NCI-H1105 (cell line): ENCODE measurements around the gene PPDPF.

Experiments
- DNase-seq: peaks from one replicate; lab custom pipeline; 2025; lab: John Stamatoyannopoulos, UW

Gene PPDPF

DNA sequence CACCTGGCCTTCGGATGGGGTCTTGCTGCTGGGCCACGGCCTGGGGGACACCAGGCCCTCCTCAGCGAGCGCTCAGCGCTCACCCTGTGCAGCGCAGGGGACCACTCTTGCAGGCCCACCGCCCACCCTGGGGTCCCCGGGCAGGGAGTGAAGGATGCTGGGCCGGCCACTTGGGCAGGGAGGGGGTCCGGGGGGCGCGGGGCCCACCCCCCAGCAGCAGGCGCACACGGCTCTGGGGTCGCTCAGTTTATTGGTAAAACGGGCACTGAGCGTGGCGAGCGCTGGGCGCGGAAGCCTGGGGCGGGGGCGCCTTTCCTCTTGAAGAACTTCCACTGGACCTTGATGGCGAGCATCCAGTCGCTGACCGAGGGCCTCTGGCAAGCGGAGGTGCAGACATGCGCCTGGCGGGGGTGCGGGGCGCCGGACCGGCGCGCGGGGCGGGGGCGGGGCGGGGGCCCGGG, 32.8 kb upstream of the PPDPF start:
- no peak for DNase-seq

DNA sequence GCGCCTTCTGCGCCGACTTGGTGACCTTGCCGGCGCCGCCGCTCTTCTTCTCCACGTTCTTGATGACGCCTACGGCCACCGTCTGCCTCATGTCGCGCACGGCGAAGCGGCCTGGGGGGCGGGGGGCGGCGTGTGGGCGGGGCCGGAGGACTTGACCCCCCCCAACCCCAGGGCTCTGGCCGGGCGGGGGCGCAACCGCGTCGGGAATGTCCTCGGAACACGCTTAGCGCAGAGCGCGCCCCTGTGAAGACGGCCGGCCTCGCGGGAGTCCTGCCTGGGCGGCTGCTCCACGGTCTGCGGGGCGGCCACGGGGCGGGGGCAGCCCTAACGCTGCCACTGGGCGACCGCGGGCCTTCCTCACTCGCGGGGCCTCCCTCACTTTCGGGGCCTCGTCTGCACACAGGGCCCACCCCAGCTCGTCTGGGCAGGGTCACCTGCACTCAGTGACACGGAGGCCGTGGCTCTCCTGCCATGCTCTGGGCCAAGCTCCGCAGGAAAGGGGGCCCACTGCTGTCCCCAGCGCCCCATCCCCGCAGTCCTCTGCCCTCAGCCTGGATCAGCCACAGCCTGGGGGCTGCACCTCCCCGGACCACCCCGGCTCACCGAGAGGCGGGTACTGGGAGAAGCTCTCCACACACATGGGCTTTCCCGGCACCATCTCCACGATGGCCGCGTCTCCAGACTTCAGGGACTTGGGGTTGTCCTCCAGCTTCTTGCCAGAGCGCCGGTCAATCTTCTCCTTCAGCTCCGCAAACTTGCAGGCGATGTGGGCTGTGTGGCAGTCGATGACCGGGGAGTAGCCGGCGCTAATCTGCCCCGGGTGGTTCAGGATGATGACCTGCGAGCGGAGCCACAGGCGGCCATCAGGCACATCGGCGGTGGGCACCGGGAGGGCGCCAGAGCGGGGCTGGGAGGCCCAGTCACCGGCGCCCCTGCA, 32.0 kb upstream of the PPDPF start:
- no peak for DNase-seq

- DNase-seq, result no peak
These were observed 30.1 kb upstream of the PPDPF start for GRCh38 chr20:63490416-63490815.

GRCh38 chr20:63491078-63491477, 29.5 kb upstream of the PPDPF start:
- no peak for DNase-seq

GRCh38 chr20:63491635-63492230, 28.8 kb upstream of the PPDPF start:
- DNase-seq, result no peak

- no peak for DNase-seq
These were observed 28.0 kb upstream of the PPDPF start for GRCh38 chr20:63492518-63492917.

DNA sequence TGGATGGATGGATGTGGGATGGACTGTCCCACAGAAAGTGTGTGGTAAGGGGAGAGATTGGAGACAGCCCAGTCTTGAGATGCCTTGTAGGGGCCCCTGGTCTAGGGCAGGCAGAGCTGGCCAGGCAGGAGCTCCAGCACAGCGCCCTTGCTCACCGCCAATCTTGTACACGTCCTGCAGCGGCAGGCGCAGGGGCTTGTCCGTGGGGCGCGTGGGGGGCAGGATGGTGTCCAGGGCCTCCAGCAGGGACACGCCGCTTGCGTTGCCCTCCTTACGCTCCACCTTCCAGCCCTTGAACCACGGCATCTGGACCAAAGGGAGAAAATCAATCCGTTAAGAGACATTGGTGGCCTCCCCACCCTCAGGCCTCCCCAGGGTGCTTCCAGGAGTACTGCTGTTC, 27.6 kb upstream of the PPDPF start:
- DNase-seq, result no peak

- no peak for DNase-seq
These were observed 27.0 kb upstream of the PPDPF start for GRCh38 chr20:63493563-63494020.

DNA sequence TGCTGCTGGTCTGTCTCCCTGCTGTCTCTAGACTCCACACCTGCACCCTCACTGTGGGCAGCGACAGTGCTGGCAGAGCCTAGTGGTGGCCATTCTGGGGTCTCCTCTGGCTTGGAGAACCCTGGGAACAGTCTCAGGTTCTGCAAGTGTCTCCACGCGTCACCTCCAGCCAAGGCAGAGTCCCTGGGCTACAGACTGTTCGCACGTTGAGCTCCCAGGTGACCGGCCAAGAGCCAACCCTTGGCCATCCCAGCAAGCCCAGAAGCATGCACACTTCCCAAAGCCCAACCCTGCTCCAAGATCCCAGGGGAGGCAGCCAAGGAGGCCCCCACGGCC, 26.5 kb upstream of the PPDPF start:
- DNase-seq, result no peak

GRCh38 chr20:63494420-63495166, 26.0 kb upstream of the PPDPF start:
- DNase-seq, result no peak

DNA sequence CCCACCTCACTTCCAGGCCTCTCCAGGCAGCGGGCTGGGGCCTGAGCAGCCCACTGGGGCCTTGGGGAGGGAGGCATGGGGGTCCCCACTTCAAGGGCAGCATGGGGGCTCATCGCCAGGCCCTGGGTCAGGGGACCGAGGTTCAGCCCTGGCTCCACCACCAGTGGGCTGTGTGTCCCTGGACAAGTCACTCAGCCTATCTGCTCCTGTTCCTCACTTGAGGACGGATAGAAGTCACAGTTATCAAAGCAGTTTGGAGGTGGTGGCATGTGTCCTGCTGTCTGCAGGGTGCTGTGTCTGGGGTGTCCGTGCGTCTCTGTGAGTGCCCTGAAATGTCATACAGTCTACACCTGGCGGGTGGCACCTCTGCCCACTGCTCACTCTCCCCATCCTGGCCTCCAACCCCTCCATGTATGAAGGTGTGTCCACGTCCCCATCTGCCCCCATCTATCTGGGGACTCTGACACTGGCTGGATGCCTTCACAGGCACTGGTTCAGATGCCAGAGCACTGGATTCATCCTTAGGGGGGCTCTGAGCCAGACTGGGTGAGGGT, 25.3 kb upstream of the PPDPF start:
- no peak for DNase-seq

GRCh38 chr20:63495741-63496595, 24.6 kb upstream of the PPDPF start:
- DNase-seq, result peak; percentile 34

GRCh38 chr20:63496596-63497120, 23.9 kb upstream of the PPDPF start:
- no peak for DNase-seq

- no peak for DNase-seq
These were observed 23.2 kb upstream of the PPDPF start for GRCh38 chr20:63497138-63497945.

DNA sequence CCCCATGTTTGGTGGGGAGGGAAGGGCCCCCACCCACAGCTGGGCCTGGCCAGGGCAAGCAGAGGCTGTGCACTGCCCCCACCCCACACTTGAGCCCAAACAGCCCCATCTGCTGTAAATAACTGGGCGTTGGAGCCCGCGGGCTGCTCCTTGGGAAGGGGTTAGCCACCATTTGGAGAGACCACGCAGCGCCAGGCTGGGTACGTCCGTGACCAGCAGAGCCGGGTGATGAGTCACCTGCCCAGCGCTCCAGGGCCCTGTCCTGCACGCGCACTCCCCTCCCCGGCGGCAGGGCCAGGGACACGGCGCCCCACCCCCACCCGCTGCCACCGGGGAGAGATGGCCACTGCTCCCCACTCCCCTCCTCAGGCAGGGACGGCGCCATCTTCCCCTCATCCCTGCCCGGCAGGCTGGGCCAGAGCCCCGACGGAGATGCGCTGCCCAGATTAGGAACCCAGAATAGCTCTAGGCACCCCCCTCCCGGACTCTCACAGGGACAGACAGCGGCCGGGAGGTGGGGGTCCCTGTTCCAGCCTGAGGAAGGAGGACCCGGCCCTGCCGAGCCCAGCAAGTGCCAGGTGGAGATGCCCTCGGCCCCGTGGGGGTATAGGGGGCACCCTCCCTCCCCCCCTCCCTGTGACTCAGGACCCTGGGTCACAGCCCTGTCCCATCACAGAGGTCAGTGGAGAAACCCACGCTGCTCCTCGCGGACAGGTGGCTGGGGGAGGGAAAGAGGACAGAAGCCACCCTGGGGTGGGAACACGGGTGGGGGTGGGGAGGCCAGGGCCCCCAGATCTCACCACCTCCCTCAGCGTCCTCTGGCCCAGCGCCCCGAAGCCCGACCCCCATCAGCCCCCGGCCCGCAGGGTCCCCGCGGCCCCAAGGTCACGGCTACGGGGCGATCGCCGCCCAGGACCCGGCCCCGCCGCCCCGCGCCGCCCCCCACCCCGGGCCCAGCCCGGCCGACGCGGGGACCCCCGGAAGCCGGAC, 22.3 kb upstream of the PPDPF start:
- peak; percentile 20 for DNase-seq

- peak; percentile 47 for DNase-seq
These were observed 21.6 kb upstream of the PPDPF start, which contains the start of gene EEF1A2 for GRCh38 chr20:63498960-63499337. Gene EEF1A2 (minus strand): TSS chr20:63499083. CDS start chr20:63497763, 1,320 bp downstream.

- no peak for DNase-seq
These were observed 21.1 kb upstream of the PPDPF start for GRCh38 chr20:63499338-63499969.

DNA sequence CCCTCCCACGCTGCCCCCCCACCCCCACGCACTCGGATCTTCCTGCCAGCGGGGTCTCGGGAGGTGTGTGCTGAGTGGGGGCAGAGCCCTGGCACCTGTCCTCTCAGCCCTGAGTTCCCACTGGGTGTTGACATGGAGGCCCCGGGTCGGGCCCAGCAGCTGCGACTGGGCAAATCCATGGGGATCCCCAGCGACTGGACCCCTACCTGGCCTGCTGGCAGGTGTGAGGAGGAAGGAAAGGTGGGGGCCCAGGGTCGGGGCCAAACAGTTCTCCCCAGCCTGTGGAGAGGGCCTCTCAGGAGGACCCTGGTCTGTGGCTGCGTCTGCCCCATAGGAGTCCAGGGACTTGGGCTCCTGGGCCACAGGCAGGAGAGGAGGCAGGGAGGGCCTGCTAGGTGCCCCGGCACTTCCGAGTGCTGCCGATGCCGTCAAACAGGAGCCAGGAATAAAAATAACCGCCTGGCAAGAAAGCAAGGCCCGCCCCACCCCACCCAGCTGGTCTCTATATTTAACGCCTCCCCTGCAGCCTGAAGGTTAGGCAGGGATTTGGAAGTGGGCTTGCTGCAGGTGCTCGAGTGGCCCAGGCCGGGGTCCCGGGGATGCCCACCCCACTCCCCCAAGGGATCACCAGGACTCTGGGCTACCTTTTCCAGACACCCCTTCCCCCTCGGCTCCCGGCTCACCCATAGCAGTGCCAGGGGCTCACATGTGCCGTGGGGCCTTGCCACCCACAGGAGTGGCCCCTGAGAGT, 20.2 kb upstream of the PPDPF start:
- no peak for DNase-seq
